ENCODE data around the gene GABRD.

Gene GABRD, protein sequence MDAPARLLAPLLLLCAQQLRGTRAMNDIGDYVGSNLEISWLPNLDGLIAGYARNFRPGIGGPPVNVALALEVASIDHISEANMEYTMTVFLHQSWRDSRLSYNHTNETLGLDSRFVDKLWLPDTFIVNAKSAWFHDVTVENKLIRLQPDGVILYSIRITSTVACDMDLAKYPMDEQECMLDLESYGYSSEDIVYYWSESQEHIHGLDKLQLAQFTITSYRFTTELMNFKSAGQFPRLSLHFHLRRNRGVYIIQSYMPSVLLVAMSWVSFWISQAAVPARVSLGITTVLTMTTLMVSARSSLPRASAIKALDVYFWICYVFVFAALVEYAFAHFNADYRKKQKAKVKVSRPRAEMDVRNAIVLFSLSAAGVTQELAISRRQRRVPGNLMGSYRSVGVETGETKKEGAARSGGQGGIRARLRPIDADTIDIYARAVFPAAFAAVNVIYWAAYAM

DNA sequence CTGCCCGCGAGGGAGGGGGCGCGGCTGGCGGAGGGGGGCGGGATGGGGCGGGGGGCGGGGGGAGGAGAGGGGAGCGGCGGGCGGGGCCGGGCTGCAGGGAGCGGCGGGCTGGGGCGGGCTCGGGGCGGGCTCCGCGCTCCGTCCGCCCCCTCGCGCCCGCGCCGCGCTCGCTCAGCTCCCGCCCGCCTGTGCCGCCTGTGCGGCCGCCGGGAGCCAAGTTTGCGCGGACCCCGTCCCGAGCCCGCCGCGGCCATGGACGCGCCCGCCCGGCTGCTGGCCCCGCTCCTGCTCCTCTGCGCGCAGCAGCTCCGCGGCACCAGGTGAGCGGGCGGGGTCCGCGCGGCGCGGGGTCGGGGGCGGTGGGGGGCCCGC, at the start of gene GABRD:
Gene GABRD, plus strand, starts transcription at position 174 of the 372 bp plus-strand sequence. Its CDS starts 79 bp downstream, at position 253.
- Histone ChIP-seq H3K9ac (ENCODE audit: low read depth, low read length, poor library complexity, severe bottlenecking) (no peak within 1 kb of the TSS), H3K27me3 (ENCODE audit: insufficient read depth, low read length, poor library complexity, severe bottlenecking) (no peaks in the 10 kb centered on the region), H3K4me1 (ENCODE audit: insufficient read depth, low read length, poor library complexity, severe bottlenecking) (no peaks in the 10 kb centered on the region), H3F3A (ENCODE audit: low read depth) (no peaks in the 10 kb centered on the region), H4K20me1 (ENCODE audit: insufficient read depth, low read length, poor library complexity, severe bottlenecking) (no peaks in the 10 kb centered on the region), H3K4me2 (ENCODE audit: low read depth, low read length, poor library complexity, severe bottlenecking) (no peak within 1 kb of the TSS), H3K79me2 (ENCODE audit: insufficient read depth, low read length) (no peaks in the 10 kb centered on the region), H2AFZ (ENCODE audit: low read length) (no peak within 1 kb of the TSS), H3K36me3 (ENCODE audit: insufficient read depth, low read length) (no peaks in the 10 kb centered on the region), H3K4me3 (ENCODE audit: low read length, poor library complexity, severe bottlenecking) (no peak within 1 kb of the TSS), H3K9me3 (ENCODE audit: insufficient read depth, low read depth, low read length) (no peaks in the 10 kb centered on the region), H3K9me2 (replicated peaks; ENCODE audit: low read depth, low read length) (no peaks in the 10 kb centered on the region)
- TF ChIP-seq EZH2phosphoT487 (IDR thresholded peaks at IDR 0.05; ENCODE audit: borderline replicate concordance) = no peak
- TF ChIP-seq, protein P1, sequence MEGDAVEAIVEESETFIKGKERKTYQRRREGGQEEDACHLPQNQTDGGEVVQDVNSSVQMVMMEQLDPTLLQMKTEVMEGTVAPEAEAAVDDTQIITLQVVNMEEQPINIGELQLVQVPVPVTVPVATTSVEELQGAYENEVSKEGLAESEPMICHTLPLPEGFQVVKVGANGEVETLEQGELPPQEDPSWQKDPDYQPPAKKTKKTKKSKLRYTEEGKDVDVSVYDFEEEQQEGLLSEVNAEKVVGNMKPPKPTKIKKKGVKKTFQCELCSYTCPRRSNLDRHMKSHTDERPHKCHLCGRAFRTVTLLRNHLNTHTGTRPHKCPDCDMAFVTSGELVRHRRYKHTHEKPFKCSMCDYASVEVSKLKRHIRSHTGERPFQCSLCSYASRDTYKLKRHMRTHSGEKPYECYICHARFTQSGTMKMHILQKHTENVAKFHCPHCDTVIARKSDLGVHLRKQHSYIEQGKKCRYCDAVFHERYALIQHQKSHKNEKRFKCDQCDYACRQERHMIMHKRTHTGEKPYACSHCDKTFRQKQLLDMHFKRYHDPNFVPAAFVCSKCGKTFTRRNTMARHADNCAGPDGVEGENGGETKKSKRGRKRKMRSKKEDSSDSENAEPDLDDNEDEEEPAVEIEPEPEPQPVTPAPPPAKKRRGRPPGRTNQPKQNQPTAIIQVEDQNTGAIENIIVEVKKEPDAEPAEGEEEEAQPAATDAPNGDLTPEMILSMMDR (conservative IDR thresholded peaks at IDR 0.05; ENCODE audit: low read length) = no peak

DNA sequence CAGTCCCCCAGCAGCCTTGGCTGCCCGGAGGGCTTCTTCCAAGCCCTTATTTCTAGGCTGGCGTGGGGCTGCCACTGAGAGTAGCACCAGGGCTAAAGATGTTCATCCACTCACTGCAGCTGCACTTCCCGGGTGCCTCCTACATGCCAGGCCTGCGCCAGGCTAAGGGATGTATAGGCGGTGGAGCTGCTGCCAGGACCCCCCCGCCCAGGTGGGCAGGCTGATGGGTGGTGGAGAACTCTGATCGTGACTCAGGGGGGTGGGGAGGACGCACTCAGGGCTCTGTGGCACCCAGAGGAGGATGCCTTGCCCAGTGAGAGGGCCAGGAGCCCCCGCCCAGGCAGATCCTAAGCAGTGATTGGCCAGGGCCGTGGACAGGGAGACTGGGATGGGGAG, 49.6 kb upstream of the GABRD start:
- no peaks in the 10 kb centered on the region for H3K4me1 ChIP-seq (ENCODE audit: insufficient read depth, low read length, poor library complexity, severe bottlenecking)
- no peaks in the 10 kb centered on the region for H3F3A ChIP-seq (ENCODE audit: low read depth)

DNA sequence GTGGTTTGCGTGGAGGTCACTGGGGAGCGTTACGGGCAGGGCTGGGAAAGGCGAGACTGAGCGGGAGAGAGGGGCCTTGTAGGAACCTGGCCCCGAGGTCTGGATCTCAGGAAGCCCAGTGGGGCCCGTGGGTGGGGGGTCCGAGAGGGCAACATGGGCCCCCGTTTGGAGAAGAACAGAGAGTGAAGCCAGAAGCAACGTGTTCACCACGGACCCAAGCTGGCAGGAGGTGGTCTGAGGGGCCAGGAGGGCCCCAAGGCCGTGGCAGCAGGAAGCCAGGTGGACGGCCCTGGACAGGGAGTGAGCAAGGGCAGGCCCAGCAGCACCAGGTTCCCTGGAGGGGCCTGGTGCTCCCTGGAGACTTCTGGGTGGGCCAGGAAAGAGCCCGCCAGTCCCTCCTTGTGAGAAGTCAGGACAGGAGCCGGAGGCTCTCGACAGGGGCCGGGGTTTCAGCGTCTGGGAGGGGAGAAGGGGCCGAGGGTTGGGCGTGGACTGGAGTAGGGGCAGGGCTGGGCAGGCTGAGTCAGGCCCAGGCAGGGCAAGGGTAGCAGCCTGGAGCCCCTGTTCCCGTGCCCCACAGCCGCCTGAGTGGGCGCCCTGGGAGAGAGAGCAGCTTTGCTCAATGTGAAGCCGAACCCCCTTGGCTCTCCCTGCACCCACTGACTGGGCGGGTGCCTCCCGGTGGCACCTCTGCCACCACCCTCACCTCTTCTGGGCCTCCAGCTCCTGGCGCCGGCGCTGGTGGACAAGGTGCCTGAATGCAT, 49.0 kb upstream of the GABRD start:
- no peaks in the 10 kb centered on the region for H3K27me3 ChIP-seq (ENCODE audit: insufficient read depth, low read length, poor library complexity, severe bottlenecking)
- H2AFZ ChIP-seq (ENCODE audit: low read length) = no peak overlapping the region

More for the DNA sequence above, 49.6 kb upstream of the GABRD start:
- H3K9me2 ChIP-seq (replicated peaks; ENCODE audit: low read depth, low read length) = no peaks in the 10 kb centered on the region
- H3K79me2 ChIP-seq (ENCODE audit: insufficient read depth, low read length) = no peaks in the 10 kb centered on the region
- H4K20me1 ChIP-seq (ENCODE audit: insufficient read depth, low read length, poor library complexity, severe bottlenecking) = no peaks in the 10 kb centered on the region
- no peak overlapping the region for H3K9ac ChIP-seq (ENCODE audit: low read depth, low read length, poor library complexity, severe bottlenecking)
- H3K9me3 ChIP-seq (ENCODE audit: insufficient read depth, low read depth, low read length) = peaks cover 7% of the 10 kb centered on the region; the same call in 1 of the 2 replicates
- H3K4me3 ChIP-seq (ENCODE audit: low read length, poor library complexity, severe bottlenecking) = no peak overlapping the region
- no peak overlapping the region for H2AFZ ChIP-seq (ENCODE audit: low read length)
- no peaks in the 10 kb centered on the region for H3K36me3 ChIP-seq (ENCODE audit: insufficient read depth, low read length)
- TF ChIP-seq, protein P1 (conservative IDR thresholded peaks at IDR 0.05; ENCODE audit: low read length) = no peak
- TF ChIP-seq EZH2phosphoT487 (IDR thresholded peaks at IDR 0.05; ENCODE audit: borderline replicate concordance) = no peak
- H3K4me2 ChIP-seq (ENCODE audit: low read depth, low read length, poor library complexity, severe bottlenecking) = no peak overlapping the region
- H3K27me3 ChIP-seq (ENCODE audit: insufficient read depth, low read length, poor library complexity, severe bottlenecking) = no peaks in the 10 kb centered on the region

More for the DNA sequence above, 49.0 kb upstream of the GABRD start:
- Histone ChIP-seq H3K36me3 (ENCODE audit: insufficient read depth, low read length) (no peaks in the 10 kb centered on the region), H3K9me3 (ENCODE audit: insufficient read depth, low read depth, low read length) (peaks cover 7% of the 10 kb centered on the region; the same call in 1 of the 2 replicates), H3K4me3 (ENCODE audit: low read length, poor library complexity, severe bottlenecking) (no peak overlapping the region), H3K9me2 (replicated peaks; ENCODE audit: low read depth, low read length) (no peaks in the 10 kb centered on the region), H3K4me1 (ENCODE audit: insufficient read depth, low read length, poor library complexity, severe bottlenecking) (no peaks in the 10 kb centered on the region), H3K4me2 (ENCODE audit: low read depth, low read length, poor library complexity, severe bottlenecking) (no peak overlapping the region), H3K9ac (ENCODE audit: low read depth, low read length, poor library complexity, severe bottlenecking) (no peak overlapping the region), H4K20me1 (ENCODE audit: insufficient read depth, low read length, poor library complexity, severe bottlenecking) (no peaks in the 10 kb centered on the region), H3K79me2 (ENCODE audit: insufficient read depth, low read length) (no peaks in the 10 kb centered on the region), H3F3A (ENCODE audit: low read depth) (no peaks in the 10 kb centered on the region)
- no peak for TF ChIP-seq EZH2phosphoT487 (IDR thresholded peaks at IDR 0.05; ENCODE audit: borderline replicate concordance)
- TF ChIP-seq, protein P1 (conservative IDR thresholded peaks at IDR 0.05; ENCODE audit: low read length) = no peak
